ENCODE measurements around the gene ARPIN. TPM values are rescaled to one million over a fixed set of nuclear protein-coding genes. Genes with fewer than 3 reads are reported as not detected.
"Not testable (repeated sequence)": the region's sequence is repeated elsewhere in the genome, so short reads cannot be mapped to it uniquely, and the experiment has no call there.

ARPIN gene
- polyA plus RNA-seq, 1 donor, result 33.1 TPM

DNA sequence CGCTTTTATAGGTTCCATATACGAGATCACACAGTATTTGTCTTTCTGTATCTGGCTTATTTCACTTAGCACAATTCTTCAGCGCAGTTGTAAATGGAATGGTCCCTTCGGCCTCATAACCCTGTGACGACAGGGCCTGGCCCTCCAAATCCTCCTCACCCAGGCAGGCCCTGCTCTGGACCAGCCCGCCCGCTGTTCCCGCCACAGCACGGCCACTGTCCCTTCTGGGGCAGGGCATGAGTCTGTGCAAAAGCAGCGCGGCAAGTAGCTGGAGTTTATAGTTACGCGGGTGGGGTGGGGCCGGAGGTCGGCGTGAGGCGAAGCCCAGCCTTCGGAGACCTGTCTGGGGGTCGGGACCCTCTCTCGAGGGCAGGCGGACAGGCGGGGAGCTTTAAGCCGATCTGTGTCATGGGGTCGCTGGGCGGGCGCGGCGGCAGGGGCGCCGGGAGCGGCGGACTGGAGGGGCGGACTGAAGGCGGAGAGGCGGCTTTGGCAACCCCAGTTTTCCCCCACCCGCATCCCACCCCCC is 543 bp downstream of the ARPIN start:
- DNase-seq, result no peak

DNA sequence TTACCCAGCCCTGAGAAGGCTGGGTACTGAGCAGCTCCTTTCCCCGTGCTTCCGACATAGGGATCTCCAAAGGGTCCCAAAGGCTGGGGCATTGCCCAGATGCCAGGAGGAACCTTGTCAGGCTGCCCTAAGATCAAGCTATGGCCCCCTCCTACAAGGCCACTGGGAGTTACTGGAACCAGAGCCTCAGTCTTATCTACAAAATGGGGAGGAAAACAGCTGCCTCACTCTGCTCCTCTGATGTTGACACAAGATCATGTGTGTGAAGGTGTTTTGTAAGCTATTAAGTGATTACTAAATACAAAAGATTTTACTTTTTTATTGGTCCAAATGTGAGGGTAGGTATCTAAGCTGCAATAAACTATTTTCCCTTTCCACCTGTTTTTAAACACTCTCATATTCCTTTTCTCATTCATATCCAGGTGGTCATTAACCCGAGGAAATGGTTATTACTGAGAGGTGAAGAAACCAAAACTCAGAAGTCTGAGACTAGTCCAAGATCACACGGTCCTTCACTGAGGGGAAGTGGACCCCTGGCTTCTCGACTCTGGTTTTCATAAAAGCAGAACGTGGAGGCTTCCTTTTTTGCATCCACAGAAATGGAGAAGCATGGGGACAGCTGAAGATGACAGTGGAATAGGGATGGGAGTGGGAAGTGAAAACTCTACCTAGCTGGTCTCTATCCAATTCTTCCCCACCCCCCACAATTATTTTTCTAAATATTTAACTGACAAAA is 1.7 kb downstream of the ARPIN start:
- DNase-seq, result no peak

DNA sequence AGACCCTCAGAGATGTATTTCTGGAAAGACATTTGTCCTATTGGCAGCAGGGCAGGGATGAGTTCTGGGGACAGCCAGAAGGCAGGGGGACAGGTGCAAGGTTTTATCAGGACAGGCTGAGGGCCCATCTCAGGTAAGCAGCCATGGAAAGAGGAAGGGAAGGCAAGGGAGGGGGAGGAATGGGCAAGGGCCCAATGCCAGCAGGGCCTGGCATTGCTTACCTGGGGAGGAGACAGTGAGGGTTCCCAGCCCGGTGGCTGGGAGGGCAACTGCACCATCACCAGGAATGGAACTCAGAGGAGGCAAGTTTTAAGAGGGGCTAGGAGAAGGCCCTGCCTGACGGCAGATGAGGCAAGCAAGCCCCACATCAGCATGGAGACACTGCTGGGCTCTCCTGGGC is 3.1 kb downstream of the ARPIN start:
- no peak for DNase-seq

GRCh38 chr15:89908226-89908625 is 4.5 kb downstream of the ARPIN start:
- no peak for DNase-seq

DNA sequence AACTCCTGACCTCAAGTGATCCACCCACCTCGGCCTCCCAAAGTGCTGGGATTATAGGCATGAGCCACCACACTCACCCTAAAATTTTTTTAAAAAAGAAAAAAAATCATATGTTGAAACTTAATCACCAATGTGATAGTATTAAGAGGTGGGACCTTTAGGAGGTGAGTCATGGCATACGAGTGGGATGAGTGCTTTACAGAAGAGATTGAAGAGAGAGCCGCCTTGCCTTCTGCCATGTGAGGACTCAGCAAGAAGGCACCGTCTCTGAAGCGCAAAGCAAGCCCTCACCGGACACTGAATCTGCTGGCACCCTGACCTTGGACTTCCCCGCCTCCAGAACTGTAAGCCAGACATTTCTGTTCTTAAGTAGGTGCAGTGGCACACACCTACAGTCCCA is 5.5 kb downstream of the ARPIN start:
- no peak for DNase-seq

DNA sequence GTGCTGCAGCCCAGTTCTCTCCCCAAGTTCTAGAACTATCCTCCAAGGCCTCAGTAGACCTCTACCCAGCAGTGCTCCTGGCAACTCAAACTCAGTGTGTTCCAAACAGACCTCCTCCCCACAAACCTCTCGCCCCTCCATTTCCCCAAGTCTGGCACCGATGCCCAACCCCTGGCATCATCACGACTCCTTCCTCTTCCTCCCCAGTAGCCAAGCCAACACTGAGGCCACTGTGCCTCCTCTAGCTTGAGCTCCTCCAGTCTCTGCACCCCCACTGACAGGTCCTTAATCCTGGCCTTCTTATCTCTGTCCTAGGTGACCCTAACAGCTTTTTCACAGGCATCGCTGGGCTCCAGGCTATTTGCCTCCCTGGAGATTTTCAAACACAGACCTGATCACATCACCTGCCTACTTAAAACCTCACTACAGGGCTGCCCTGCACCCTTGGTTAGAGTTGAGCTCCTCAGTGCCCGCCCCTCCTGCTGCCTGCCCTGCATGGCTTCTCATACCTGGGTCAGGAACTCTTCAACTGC is 6.8 kb downstream of the ARPIN start:
- DNase-seq, result no peak

- DNase-seq, result no peak
Observed at GRCh38 chr15:89904519-89904918, 8.2 kb downstream of the ARPIN start.

GRCh38 chr15:89903858-89904130 is 9.0 kb downstream of the ARPIN start:
- no peak for DNase-seq

GRCh38 chr15:89903015-89903857 is 9.5 kb downstream of the ARPIN start:
- DNase-seq, result no peak

- no peak for DNase-seq
Observed at GRCh38 chr15:89900849-89901248, 11.9 kb downstream of the ARPIN start.

DNA sequence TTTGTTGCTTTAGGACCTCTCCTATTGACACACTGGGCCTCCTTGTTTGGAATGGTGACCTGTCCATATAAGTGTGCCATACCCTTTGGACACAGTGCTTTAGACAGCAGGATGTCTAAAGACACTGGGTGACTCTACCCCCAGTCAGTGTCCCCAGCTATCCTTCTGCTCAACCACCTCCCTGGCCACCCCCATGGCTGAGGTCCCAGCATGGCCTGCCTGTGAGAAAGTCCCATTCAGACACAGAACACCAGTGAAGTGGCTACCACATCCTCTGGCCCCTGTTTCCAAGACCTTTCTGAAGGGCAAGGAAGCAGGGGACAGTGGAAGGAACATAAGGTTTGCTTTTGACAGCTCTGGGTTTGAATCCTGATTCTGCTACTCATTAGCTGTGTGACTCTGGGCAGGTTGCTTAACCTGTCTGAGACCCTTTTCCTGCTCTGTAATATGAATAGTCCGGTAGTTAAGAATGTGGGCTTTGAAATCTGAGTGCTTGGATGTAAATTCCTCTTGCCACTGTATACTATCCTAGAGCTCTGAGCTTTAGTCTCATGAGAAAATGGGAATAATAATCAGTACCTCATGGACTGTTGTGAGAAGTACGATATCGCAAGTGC is 12.7 kb downstream of the ARPIN start:
- DNase-seq, result no peak

- DNase-seq, result no peak
Observed at GRCh38 chr15:89899295-89899945, 13.3 kb downstream of the ARPIN start.

DNA sequence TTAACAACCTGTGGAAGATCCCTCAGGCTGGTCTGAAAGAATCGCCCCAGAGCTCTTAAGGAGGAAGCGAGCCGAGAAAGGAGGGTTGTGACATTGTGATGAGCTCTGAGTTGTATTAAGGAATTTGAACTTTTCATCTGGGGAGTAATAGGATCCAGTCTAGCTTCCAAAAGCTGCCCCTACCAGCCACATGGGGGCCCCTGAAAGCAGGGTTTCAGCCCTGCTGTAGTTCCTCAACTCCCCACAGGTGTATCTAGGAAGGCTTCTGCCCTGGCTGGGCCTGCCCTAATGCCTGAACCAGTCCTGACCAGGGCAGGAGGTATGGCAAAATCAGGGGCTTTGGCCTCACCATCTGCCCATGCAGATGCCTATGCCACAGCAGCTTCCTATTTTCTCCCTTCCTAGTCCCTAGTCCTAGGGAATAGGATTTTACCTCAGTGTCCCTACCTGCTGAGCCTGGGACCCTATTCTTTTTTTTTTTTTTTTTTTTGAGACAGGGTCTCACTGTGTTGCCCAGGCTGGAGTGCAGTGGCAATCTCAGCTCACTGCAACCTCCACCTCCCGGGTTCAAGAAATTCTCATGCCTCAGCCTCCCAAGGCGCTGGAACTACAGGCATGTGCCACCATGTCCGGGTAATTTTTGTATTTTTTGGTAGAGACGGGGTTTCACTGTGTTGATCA is 14.0 kb downstream of the ARPIN start:
- DNase-seq, result peak; percentile 36

DNA sequence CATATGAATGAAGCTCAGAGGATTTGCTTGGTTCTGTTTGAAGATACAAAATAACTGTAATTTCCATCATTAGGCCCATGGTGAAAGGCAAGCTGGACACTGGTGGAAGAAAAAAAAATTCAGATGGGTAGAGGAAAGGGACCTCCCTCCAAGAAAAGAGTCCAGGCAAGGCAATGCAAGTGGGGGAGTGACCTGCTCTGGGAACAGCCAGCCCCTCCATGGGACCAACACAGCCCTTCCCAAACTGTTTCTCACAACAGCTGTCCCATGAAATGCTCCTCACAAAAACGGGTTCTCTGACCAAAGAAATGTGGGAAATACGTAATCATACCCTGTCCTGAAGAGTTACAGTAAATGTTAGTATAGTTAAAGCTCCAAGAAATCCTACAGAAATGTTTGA is 14.6 kb downstream of the ARPIN start:
- DNase-seq, result no peak

DNA sequence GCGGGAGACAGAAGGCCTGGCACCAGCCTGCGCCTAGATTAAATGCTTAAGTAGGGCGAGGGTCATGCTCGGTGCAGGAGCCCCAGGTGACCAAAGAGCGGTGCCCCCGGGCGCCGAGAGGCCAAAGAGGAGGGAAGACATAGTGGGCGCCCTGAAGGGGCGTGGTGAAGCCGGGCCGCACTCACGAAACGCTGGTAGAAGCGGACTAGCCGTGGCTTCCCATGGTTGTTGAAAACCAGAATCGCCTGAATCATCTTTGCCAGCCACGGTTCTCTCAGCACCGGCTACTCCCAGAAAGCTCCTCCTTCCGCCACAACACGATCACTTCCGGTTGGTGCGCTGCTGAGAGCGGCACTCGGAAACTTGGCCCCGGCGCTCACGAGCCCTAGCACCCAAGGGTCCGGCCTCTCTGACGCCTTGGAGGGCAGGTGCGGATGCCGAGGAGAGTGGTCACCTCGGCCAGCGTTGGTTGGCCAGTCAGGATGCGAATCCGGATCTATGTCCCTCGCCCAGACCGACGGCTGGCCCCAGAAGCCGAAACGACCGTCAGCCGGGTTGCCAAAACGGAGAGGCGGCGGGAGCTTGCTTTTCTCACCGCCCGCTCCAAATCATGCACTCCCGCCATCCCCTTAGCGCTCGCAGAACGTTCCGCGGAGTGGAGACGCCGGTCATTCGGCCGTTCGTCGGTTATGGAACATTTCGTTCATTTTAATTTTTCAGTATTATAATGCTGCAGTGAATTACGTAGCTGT is 18.9 kb downstream of the ARPIN start, which contains the start of gene AP3S2:
AP3S2 (minus strand) TSS at position 299 of the 752 bp plus-strand sequence; CDS start at position 254, 45 bp downstream.
- peak; percentile 94 for DNase-seq

GRCh38 chr15:89893027-89893426 is 19.7 kb downstream of the ARPIN start:
- no peak for DNase-seq

GRCh38 chr15:89888214-89888804 is 24.4 kb downstream of the ARPIN start:
- DNase-seq, result no peak

DNA sequence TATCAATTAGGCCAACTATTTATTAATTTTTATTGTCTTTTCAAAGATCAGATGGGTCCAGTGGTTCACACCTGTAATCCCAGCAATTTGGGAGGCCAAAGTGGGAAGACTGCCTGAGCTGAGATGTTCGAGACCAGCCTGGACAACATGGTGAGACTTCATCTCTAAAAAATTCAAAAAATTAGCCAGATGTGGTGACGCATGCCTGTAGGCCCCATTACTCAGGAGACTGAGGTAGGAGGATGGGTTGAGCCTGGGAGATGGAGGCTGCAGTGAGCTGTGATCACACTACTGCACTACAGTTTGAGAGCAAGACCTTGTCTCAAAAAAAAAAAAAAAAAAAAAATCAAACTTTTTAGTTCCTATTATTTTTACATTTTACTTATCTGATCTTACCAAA is 27.1 kb downstream of the ARPIN start:
- no peak for DNase-seq

- not testable (repeated sequence) for DNase-seq
Observed at GRCh38 chr15:89885179-89885578, 27.6 kb downstream of the ARPIN start.

DNA sequence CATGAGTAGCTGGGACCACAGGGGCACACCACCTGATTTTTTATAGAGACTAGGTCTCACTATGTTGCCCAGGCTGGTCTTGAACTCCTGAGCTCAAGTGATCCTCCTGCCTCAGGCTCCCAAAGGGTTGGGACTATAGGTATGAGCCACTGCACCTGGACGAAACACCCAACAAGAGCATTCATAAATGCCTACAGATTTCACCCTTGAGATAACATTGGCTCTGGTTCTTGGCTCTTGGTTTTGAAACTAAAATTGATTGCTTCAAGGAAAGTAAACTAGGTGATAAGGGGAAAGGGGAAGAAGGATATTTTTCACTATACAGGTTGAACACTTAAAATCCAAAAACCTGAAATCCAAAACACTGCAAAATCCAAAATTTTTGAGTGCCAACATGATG is 29.2 kb downstream of the ARPIN start:
- no peak for DNase-seq

Measured in left kidney (tissue), 2 donors.